SK-N-MC (cell line): ENCODE results near the gene SLCO3A1.

ENCODE experiments used
- DNase-seq: peaks from one replicate; pipeline ENCODE4 v3.0.0-alpha.2; 2011; ENCODE audit warnings: low read depth, low spot score
- H3K27ac ChIP-seq: fragments of 200-600 bp; sonication (generic); 2 replicates; pipeline ENCODE4 v1.5.1; 2016; ENCODE audit warnings: mixed run types
- H3K36me3 ChIP-seq: fragments of 200-600 bp; sonication (generic); 2 replicates; pipeline ENCODE4 v1.6.1; 2017; ENCODE audit warnings: antibody characterized with exemption, low read length, mixed read lengths; ENCODE audit not compliant: insufficient read depth
- H3K4me3 ChIP-seq: fragments of 200-600 bp; sonication (generic); 2 replicates; pipeline ENCODE4 v1.5.1; 2016
- H3K9ac ChIP-seq: fragments of 200-600 bp; sonication (generic); 2 replicates; pipeline ENCODE4 v1.8.0; 2017; ENCODE audit warnings: mixed run types, mixed read lengths; ENCODE audit not compliant: insufficient read length
- H3K9me3 ChIP-seq: fragments of 200-600 bp; sonication (generic); 2 replicates; pipeline ENCODE4 v1.6.1; 2017; ENCODE audit warnings: low read depth, mild to moderate bottlenecking, antibody characterized with exemption, low read length, moderate library complexity, mixed read lengths
- EZH2 ChIP-seq: fragments of 200-600 bp; sonication (generic); IDR thresholded peaks from one replicate; pipeline ENCODE4 v1.6.1; 2017; ENCODE audit warnings: antibody characterized with exemption
- FOXP2 ChIP-seq: optimal IDR thresholded peaks from 2 replicates; pipeline ENCODE3; 2011; ENCODE audit warnings: mild to moderate bottlenecking, moderate library complexity; ENCODE audit not compliant: insufficient read depth; ENCODE audit errors: extremely low read length, control extremely low read depth
- POLR2AphosphoS5 ChIP-seq: IDR thresholded peaks from 2 replicates; pipeline ENCODE4 v1.6.1; 2012; ENCODE audit warnings: mild to moderate bottlenecking, low read depth, low read length, borderline replicate concordance

Gene SLCO3A1

GRCh38 chr15:92034227-92034626 lies 180.7 kb downstream of the SLCO3A1 start:
- no peak for DNase-seq
- no peak overlapping the region for H3K27ac ChIP-seq

GRCh38 chr15:92035551-92035950 lies 182.0 kb downstream of the SLCO3A1 start:
- Histone ChIP-seq H3K36me3 (no peaks in the 10 kb centered on the region), H3K9me3 (no peaks in the 10 kb centered on the region; the same call in 1 of the 2 replicates), H3K9ac (no peak overlapping the region), H3K4me3 (no peak overlapping the region), H3K27ac (no peak overlapping the region)
- DNase-seq: no peak
- TF ChIP-seq FOXP2 (no peak), POLR2AphosphoS5 (no peak), EZH2 (no peak)

More at GRCh38 chr15:92034227-92034626, 180.7 kb downstream of the SLCO3A1 start:
- H3K4me3 ChIP-seq: no peak overlapping the region
- no peaks in the 10 kb centered on the region; the same call in 1 of the 2 replicates for H3K9me3 ChIP-seq
- H3K9ac ChIP-seq: no peak overlapping the region
- H3K36me3 ChIP-seq: no peaks in the 10 kb centered on the region
- TF ChIP-seq FOXP2 (no peak), POLR2AphosphoS5 (no peak)

- Histone ChIP-seq H3K36me3 (no peaks in the 10 kb centered on the region), H3K27ac (no peak overlapping the region), H3K4me3 (no peak overlapping the region), H3K9ac (no peak overlapping the region), H3K9me3 (no peaks in the 10 kb centered on the region; the same call in 1 of the 2 replicates)
- no peak for TF ChIP-seq FOXP2
- TF ChIP-seq EZH2: no peak
- no peak for TF ChIP-seq POLR2AphosphoS5
- DNase-seq: no peak
Observed at GRCh38 chr15:92035961-92036360, 182.5 kb downstream of the SLCO3A1 start.

- Histone ChIP-seq H3K36me3 (no peaks in the 10 kb centered on the region), H3K4me3 (no peak overlapping the region), H3K9me3 (no peaks in the 10 kb centered on the region; the same call in 1 of the 2 replicates), H3K27ac (no peak overlapping the region), H3K9ac (no peak overlapping the region)
- no peak for DNase-seq
- TF ChIP-seq EZH2: no peak
- no peak for TF ChIP-seq POLR2AphosphoS5
- TF ChIP-seq FOXP2: no peak
Observed at GRCh38 chr15:92037491-92037890, 184.0 kb downstream of the SLCO3A1 start.

GRCh38 chr15:92040350-92040749 lies 186.8 kb downstream of the SLCO3A1 start:
- no peak for DNase-seq
- TF ChIP-seq EZH2 (no peak), POLR2AphosphoS5 (no peak), FOXP2 (no peak)
- Histone ChIP-seq H3K4me3 (no peak overlapping the region), H3K9ac (no peak overlapping the region), H3K36me3 (no peaks in the 10 kb centered on the region), H3K9me3 (no peaks in the 10 kb centered on the region; the same call in 1 of the 2 replicates), H3K27ac (no peak overlapping the region)

- TF ChIP-seq POLR2AphosphoS5 (no peak), EZH2 (no peak), FOXP2 (no peak)
- DNase-seq: no peak
- H3K36me3 ChIP-seq: no peaks in the 10 kb centered on the region
- no peak overlapping the region for H3K9ac ChIP-seq
- no peak overlapping the region for H3K27ac ChIP-seq
- no peak overlapping the region for H3K4me3 ChIP-seq
- no peaks in the 10 kb centered on the region; the same call in 1 of the 2 replicates for H3K9me3 ChIP-seq
Observed at GRCh38 chr15:92041371-92041770, 187.9 kb downstream of the SLCO3A1 start.

GRCh38 chr15:92043283-92043682 lies 189.8 kb downstream of the SLCO3A1 start:
- no peak overlapping the region for H3K4me3 ChIP-seq
- H3K36me3 ChIP-seq: no peaks in the 10 kb centered on the region
- H3K9ac ChIP-seq: no peak overlapping the region
- TF ChIP-seq POLR2AphosphoS5 (no peak), EZH2 (no peak), FOXP2 (no peak)
- no peak for DNase-seq
- H3K9me3 ChIP-seq: no peaks in the 10 kb centered on the region; the same call in 1 of the 2 replicates
- no peak overlapping the region for H3K27ac ChIP-seq

GRCh38 chr15:92044203-92044909 lies 190.8 kb downstream of the SLCO3A1 start:
- H3K9me3 ChIP-seq: no peaks in the 10 kb centered on the region
- H3K9ac ChIP-seq: no peak overlapping the region
- no peaks in the 10 kb centered on the region for H3K36me3 ChIP-seq
- TF ChIP-seq POLR2AphosphoS5 (no peak), EZH2 (no peak), FOXP2 (no peak)
- no peak for DNase-seq
- H3K27ac ChIP-seq: no peak overlapping the region
- no peak overlapping the region for H3K4me3 ChIP-seq
